GM19438 (cell line): ENCODE measurements around the gene KLHL3.

Experiments used
- ATAC-seq: cut with Tn5 transposase; IDR thresholded peaks from one replicate; pipeline ENCODE4 v1.9.1; 2021; ENCODE audit warnings: low read depth; ENCODE audit not compliant: unreplicated experiment

Gene KLHL3

DNA sequence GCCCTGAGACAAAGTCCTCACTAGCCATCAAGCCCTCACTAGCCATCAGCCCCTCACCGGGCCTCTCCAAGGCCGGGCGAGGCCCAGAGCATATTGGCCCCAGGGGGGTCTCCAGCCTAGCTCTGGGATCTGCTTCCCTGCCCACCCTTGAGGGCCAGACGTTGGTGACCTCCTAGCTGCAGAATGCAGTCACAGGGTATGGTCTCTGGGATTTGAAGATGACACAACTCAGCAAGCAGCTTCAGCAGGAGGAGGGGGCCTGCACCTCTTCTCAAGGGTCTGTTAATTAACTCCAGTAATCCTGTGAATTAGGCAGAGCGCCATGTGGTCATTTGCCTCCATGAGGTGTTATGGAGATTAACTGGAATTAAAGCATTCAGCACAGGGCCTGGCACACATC is 119.8 kb downstream of the KLHL3 start:
- no peak for ATAC-seq

DNA sequence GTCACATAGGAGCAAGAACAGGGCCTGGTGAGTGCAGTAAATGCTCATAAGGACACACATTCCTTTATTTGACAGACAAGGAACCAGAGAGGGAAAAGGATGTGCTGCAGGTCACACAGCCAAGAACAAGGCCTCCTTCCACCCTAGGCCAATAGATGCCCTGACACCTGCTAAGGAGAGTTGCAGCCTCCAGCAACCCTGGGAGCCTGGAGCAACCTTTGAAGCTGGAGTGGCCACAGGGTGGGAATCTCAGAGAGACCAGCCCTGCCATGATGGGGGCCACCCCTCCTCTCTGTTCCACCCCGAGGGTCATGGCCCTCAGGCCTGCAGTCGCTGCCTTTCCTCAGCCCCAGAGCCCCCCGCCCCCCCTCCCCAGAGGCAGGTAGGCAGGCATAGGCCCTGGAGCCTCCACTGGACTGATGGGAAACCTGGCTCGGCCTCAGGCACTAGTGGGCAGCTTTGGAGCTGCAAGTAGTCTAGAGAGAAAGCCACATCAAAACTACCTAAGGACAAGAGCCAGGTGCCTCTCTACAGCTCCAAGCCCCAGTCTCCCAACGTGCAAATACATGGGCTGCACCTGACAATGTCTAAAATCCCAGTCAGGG is 120.6 kb downstream of the KLHL3 start:
- ATAC-seq: no peak

DNA sequence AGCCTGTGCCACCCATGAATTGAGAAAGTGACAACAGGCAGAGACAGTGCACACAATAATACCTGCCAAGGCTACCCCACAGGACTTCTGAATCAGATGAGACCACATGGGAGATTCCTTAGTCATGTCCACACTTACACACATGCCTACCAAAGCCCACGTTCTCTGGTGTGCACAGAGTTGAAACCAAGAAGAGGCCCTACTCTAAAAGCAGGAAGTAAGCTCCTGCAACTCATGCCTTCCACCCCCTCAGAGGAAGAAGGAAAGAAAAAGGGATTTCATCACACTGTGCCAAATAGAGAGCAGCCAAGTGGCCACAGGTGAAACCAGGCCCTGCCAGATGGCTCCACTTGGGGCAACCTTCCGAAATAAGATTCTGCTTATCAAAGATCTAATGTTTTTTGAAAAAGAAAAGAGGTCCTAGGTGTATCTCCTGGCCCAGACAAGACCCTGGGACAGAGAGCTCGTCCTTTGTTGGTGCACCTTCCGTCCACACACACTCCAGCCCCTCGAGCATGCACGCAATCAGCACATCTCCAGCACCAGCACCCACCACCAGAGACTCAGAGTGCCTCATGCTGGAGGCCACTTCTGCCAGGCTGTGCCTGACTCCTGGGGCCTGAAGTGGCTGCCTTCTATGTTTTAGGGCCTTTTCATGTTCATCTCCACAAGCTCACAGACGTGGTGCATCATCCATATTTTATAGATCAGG is 122.2 kb downstream of the KLHL3 start:
- ATAC-seq: peak; percentile 50

DNA sequence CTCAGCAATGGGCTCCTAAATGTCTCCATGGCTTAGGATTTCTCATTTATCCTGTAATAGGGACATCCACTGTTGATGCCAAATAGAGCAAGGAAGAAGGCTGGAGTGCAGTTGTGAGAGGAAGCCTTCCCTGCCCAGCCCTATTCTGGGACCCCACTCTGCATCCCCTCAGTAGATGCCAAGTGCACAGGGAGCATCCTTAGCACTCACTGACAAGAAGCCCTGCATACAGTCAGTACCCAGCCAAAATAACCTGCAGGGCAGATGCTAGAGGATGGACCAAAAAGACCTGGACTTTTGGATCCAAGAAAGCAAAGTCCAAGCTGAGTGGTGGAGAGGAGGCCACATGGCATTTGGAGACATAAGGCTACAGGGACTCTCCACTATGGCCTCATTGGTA is 123.3 kb downstream of the KLHL3 start:
- ATAC-seq: no peak

DNA sequence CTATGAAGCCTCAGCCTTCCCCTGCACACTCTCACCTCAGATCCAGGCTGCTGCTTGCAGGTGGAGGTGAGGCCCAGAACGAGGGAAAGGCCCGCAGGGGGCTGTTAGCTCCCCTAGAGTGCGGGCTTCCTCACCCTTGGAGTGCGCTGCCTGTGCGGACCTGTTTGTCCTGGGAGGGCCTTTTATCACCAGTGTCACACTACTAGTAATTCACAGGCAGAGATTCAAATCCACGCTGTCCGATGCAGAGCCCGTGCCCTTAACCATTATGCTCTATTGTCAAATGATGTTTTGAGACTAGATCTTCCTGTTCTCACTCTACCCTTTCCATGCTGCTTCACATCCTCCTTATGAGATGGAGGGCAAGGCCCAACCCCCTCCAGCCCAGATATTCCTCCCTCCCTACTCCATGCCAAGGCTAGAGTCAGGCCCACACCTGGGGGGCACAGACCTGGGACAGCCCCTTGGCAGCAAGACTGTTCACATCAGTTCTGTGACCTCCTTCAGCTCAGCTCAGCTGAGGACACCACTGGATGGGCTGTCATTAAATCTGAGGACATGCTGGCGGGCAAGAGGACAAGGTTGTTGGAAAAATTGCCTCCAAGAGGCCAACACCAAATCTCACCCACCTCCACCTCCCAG is 124.0 kb downstream of the KLHL3 start:
- ATAC-seq: no peak

DNA sequence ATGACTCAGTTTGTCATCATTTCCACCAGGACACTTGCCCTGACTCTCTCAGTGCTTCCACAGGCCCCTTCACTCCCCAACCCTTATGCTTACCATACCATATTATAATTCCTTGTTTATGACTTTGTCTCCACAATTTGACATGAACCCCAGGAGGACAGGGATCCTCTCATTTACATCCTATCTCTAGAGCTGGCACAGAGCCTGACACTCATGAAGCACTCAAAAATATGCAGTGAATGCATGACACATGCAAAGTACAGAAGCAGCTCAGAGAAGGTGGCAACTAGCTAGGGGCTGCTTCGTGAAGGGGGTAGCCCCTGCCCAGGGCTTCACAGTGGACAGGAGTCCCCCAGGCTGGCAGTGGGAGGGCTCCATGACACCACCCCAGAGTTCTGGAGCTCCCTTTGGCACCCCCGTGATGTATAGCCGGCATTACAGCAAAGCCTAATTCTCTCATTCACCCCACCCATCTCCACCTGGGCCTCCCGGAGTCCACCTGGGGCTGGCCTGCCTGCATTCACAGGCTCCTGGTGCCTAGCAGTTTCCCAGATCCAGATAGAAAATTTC is 124.8 kb downstream of the KLHL3 start:
- no peak for ATAC-seq

DNA sequence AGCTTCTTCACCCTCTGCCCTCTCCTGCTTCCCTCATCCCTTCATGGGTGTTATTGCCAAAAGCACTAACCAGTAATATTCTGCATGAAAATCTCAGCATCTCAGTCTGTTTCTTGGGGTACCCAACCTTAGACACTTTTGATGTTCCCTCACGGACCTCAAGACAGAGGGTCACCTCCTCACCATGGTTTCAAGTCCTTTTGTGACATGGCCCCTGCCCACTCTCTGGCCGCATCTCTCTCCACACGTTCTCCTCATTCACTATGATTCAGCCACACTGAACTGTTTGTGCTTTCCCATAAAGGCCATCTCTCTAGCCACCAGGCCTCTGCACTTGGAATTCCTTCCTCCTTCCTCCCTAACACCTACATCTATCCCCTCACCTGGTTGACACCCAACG is 125.3 kb downstream of the KLHL3 start:
- ATAC-seq: no peak

DNA sequence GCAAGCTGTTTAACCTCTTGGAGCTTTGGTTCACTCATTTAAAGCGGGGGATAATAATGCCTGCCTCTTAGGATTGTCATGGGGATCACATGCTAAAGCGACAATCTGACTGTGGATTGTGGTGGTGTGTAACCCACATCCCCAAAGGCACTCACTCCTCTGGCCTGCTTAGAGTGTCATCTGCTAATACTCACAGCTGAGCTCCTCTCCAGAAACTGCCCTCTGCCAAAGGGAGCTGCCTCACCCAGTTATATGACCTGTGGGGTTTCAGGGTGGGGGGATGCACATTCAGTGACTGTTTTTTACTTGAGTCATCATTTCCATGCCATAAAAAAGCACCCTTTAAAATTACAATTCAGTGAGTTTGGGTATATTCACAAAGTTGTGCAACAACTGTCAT is 126.8 kb downstream of the KLHL3 start:
- no peak for ATAC-seq

DNA sequence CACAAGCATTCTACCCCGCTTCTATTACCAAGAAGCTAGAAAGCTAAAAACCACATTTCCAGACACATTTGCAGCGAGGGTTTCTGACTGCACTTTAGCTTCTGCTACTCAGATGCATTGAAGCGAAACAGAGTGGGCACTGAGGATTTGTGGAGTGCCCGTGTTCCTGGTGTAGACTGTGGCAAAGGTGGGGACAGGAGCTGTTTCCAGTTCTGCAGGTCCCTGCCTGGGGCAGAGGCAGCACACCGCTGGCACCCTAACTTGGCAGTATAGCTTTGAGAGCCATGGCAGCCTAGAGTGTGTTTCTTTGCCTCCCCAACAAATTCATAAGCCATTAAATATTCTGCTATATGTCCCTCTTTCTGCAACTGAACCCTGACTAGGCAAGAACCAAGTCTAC is 128.1 kb downstream of the KLHL3 start:
- ATAC-seq: no peak

DNA sequence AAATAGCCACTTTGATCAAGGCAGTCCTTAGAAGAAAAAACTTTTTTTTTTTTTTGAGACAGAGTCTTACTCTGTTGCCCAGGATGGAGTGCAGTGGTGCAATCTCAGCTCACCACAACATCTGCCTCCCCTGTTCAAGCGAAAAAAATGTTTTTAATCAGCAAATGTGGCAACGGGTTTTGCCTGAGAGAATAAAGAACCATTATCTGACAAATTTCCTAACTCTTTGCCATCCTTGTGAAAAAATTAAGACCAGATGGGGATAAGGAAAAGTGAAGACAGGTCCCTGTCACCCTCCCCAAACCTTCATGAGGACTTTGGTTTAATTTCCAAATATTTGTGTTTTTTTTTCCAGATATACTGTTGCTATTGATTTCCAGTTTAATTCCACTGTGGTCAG is 129.5 kb downstream of the KLHL3 start:
- no peak for ATAC-seq

DNA sequence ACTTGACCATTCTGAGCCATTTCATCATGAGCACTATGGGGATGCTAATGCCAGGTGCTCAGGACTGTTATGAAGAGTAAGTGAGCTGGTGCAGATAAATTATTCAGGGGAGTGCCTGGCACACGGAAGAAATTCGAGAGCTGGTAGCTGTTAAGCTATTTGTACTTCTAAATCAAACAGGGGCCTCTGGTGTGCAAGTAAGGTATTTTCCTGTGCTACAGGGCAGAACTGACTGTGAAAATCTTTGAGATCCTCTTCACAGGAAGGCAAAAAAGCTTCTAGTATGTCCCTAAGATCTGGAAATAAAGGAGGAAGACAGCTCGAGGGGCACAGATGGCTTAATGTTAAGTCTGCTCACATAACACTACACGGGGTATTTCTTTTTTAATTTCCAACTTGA is 130.5 kb downstream of the KLHL3 start:
- ATAC-seq: no peak

DNA sequence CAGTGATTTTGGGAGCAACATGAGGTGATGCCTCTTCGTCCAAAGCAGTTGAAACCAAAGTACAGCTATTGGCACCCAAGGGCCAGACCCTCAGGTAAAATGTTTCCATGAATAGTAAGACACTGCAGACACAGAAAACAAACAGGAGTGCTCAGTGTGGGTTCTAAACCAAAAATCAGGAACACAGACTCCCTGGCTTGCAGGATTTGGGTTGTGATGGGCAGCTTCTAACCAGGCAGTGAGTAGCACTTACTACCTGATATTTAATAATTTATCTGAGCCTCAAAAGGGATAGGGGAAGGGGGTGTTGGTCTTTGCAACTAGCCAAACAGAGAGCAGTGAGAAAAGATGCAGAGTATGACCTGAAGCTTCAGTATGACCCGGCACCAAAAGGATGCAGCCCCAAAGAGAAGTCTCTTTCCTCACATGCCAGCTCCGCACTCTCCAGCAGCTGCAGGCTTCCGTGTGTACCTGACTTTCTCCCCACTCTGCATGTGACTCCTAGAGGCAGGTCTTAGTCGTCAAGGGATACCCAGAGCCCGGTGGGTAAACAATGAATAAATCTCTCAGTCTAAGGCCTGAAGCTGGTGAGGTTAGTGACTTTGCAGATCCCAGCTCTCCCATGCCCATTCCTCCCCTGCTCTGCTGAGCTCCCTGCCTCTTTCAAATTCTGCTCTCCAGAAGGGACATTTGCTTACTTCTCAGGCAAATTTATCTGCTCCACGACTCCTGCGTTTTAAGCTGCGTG is 131.4 kb downstream of the KLHL3 start:
- no peak for ATAC-seq

DNA sequence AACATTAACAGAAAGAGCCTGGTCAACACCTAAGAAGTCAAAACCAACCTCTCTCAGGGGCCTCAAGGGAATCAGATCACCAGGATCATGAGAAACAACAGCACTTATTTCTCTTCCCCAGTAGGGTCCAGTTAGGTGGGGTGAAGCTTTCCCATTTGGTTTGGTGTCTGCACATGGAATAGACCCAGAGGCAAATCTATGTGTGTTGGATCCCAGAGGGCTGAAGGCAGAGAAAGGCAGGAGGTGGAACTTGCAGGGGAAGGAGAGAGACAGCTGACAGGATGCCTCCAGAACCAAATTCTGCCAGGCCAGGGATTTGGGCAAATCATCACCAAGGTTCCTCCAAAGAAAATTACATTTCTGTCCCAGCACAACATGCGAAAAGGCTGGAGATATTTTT is 132.0 kb downstream of the KLHL3 start:
- no peak for ATAC-seq

DNA sequence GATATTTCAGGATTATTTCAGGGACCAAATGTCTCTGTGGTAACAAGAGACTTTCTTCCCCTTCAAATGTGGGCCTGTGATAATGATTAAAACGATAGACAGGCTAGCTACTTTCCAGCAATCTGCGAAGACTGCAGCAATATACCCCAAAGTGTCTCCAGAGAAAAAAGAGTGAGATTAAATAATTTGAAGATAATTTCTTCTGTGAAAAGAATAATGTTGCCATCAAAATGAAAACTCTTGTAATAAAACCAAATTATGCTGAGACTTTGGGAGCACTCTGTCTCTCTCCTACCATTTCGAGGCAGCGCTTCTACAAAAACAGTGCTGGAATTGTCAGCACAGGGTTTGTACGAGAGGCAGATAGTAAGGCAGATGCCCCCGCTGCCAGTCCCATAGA is 132.5 kb downstream of the KLHL3 start:
- ATAC-seq: no peak

DNA sequence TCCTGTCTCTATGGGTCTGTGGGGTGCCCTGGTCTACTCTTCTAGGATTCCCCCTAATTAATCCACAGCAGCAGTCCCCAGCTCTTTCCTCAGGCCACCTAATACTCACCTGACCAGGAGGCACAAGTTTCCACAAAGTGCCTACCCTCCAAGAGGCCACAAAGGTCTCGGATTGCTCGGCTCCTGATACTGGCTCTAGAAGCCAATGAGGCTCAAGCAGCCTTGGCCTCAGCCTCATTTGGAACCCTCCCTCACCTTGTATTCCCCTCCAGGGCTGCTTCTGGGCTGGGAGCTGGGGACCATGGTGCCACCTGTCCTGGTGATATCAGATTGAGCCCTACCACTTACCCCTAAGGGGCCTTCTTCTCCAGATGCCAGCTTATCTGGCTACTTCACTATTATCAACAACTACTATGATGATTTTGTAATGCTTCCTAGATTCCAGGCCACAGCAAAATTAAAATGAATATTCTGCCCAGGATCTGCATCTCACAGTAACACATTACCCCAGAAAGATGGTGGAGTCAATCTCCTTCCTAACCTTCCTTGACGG is 133.1 kb downstream of the KLHL3 start:
- ATAC-seq: no peak

DNA sequence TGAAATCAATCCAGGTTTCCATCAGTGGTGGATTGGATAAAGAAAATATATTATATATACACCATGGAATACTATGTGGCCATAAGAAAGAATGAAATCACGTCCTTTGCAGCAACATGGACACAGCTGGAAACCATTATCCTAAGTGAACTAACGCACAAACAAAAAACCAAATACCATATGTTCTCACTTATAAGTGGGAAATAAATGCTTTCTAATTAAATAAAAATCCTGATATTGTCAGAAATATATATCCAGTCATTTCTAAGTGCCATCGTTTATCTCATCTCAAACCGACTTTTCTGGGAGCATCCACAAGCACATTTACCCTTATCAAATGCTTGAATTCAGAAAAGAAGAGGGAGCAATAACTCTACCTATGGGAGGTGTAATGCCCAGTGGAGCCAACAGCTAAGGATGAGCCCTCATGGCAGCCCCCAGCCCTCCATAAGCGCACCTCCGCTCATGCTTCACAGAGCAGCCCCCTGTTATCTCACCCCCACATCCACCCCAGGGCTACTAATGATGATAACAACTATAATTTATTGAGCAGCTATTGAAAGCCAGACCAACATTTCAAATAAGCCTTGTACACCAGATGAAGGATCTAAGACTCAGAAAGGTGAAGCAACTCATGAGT is 135.0 kb downstream of the KLHL3 start:
- no peak for ATAC-seq

DNA sequence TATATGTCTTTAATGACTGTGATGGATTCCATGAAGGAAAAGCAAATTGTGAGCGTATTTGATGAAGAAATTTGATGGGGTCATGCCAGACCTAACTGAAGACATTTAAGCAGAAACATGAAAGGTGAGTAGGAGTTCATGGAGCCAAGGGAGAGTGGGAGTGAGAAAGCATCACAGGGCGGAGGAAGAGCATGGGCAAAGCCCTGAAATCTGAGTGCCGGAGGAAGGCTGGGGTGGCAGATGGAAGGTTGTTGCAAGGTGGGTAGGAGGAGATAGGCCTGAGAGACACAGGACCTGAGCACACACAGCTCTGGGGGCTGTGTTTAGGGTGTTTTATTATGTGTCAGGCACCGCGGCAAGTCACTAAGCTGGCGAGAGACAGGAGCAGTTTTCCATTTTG is 136.4 kb downstream of the KLHL3 start:
- ATAC-seq: no peak

DNA sequence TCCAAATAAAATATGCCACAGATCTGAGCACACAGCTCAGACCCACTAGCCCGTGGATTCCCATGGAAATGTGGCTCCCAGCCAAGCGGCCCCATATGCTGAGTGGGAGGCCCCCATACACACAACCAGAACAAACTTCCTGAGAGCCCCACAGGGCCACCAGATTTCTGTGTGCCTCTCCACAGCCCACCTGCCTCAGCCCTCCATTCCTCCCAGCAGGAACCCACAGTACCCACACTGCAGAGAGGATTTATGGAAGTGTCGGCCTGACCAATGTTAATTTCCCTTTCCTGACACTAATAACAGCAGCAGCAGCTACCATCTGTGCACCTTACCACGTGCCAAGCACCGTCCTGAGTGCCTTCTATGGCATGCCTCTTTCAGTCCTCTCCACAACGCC is 137.5 kb downstream of the KLHL3 start:
- ATAC-seq: no peak

DNA sequence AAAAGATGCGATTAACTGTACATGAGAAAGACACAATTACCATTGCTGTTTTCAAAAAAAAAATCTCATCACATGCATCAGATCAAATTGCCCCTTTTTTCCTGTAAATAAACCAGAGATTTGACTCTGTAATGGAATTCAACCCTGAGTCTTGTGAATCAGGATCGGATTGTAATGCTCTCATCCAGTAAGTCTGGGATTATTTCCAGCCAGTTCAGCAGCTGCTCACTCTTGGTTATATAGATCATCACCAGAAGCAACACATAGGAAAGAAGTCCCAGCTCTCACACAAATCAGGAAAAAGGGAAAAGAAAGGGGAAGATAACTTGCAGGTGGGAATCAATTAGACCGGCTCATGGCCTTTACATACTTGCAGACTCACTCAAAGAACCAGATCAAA is 138.9 kb downstream of the KLHL3 start:
- ATAC-seq: no peak

DNA sequence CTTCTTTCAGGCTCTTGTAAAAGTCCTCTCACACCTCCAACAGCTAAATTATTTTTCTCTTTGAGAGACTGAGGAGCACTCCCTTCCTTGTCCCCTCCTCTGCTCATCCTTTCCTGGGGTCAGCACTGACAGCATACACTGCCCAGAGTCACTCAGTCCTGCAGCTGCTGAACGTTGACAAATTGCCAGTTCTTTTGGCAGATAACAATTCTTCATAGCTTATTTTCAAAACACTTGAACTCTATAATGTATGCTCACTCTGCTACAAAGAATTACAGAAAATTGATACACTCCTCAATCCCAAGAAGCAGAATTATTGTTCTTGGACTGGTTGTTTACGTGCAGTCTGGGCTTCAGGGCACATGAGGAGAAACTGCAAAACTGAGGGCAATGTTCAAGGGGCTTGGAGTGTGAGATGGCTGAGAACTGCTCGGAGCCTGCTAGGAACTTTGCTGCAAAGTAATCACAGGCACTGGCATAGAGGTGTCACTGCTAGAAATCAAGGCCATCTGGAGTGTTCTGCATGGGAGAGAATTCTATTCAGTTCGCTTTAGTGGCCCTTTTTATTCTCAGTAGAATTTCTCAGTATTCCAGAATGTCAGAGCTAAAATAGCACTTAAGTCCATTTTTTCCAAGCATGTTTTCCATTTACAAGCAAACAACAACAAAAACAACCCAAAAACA is 140.4 kb downstream of the KLHL3 start:
- no peak for ATAC-seq
